AG04450 (cell line): ENCODE results near the gene ANKRD23. TPM values are rescaled to one million over a fixed set of nuclear protein-coding genes. Genes with fewer than 3 reads are reported as not detected.
"Not testable (repeated sequence)": the region's sequence is repeated elsewhere in the genome, so short reads cannot be mapped to it uniquely, and the experiment has no call there.

ENCODE experiments used
- CTCF ChIA-PET: fragments of 300-600, 350-600 bp; formaldehyde crosslinking; extraction: SDS; loops from one replicate; lab custom pipeline; 2022; ENCODE audit warnings: antibody characterized with exemption, inconsistent platforms; lab: Charles Lee
- POLR2A ChIA-PET: fragments of 350-600 bp; formaldehyde crosslinking; extraction: SDS; loops from one replicate; lab custom pipeline; 2021; ENCODE audit warnings: antibody characterized with exemption, inconsistent platforms; lab: Yijun Ruan, JAX
- DNase-seq: peaks from one replicate; pipeline ENCODE4 v3.0.0-alpha.2; 2011; ENCODE audit warnings: low read depth, low spot score
- H3K27ac ChIP-seq: one replicate; pipeline ENCODE4 v1.5.1; 2012; ENCODE audit warnings: low read depth, low read length, control low read depth
- H3K27me3 ChIP-seq: one replicate; pipeline ENCODE4 v1.6.0; 2012; ENCODE audit warnings: low read length; ENCODE audit not compliant: control insufficient read depth, insufficient read depth
- H3K4me3 ChIP-seq: 2 replicates; pipeline ENCODE4 v1.5.1; 2011; ENCODE audit warnings: mild to moderate bottlenecking, low read depth, low read length, control low read depth
- H3K9me3 ChIP-seq: 2 replicates; pipeline ENCODE4 v1.5.1; 2012; ENCODE audit warnings: low read length; ENCODE audit not compliant: control insufficient read depth, insufficient read depth
- polyA plus RNA-seq: library from polyadenylated mRNA; depleted of rRNA; stranded (reverse); fragments of >200 nt; gene quantifications from 2 replicates; pipeline ENCODE4 v1.2.3, GENCODE V29; 2011
- TF ChIP-seq, protein P1 (sequence below): IDR thresholded peaks from 2 replicates; pipeline ENCODE4 v1.5.1; 2011; ENCODE audit warnings: low read depth, low read length, control low read depth, inconsistent platforms

Gene ANKRD23
- polyA plus RNA-seq, 1 experiment: 0.81 TPM

GRCh38 chr2:96807127-96807471, 36.7 kb downstream of the ANKRD23 start:
- no peaks in the 10 kb centered on the region for H3K27me3 ChIP-seq
- no peak for DNase-seq
- POLR2A ChIA-PET: no interaction called here
- 0 out of 2 replicates have a peak, but pooled peaks cover 2% of the 10 kb centered on the region for H3K9me3 ChIP-seq
- H3K4me3 ChIP-seq: no peak overlapping the region
- no peak overlapping the region for H3K27ac ChIP-seq
- CTCF ChIA-PET: interaction anchor here (0.6 to 1.6 kb wide), 2 partner anchors 46 to 132 kb away, joined by 3 to 4 read pairs; no protein-coding TSS in a partner anchor
- TF ChIP-seq, protein P1, sequence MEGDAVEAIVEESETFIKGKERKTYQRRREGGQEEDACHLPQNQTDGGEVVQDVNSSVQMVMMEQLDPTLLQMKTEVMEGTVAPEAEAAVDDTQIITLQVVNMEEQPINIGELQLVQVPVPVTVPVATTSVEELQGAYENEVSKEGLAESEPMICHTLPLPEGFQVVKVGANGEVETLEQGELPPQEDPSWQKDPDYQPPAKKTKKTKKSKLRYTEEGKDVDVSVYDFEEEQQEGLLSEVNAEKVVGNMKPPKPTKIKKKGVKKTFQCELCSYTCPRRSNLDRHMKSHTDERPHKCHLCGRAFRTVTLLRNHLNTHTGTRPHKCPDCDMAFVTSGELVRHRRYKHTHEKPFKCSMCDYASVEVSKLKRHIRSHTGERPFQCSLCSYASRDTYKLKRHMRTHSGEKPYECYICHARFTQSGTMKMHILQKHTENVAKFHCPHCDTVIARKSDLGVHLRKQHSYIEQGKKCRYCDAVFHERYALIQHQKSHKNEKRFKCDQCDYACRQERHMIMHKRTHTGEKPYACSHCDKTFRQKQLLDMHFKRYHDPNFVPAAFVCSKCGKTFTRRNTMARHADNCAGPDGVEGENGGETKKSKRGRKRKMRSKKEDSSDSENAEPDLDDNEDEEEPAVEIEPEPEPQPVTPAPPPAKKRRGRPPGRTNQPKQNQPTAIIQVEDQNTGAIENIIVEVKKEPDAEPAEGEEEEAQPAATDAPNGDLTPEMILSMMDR: no peak

GRCh38 chr2:96806468-96807126, 37.2 kb downstream of the ANKRD23 start:
- H3K4me3 ChIP-seq: no peak overlapping the region
- no peaks in the 10 kb centered on the region for H3K27me3 ChIP-seq
- TF ChIP-seq, protein P1: no peak
- DNase-seq: no peak
- CTCF ChIA-PET: interaction anchor here (0.6 to 1.6 kb wide), 4 partner anchors 9 to 276 kb away, joined by 3 to 5 read pairs (median 3); partner anchors contain the start of gene CNNM3
- 0 out of 2 replicates have a peak, but pooled peaks cover 3% of the 10 kb centered on the region for H3K9me3 ChIP-seq
- no peak overlapping the region for H3K27ac ChIP-seq
- POLR2A ChIA-PET: no interaction called here

DNA sequence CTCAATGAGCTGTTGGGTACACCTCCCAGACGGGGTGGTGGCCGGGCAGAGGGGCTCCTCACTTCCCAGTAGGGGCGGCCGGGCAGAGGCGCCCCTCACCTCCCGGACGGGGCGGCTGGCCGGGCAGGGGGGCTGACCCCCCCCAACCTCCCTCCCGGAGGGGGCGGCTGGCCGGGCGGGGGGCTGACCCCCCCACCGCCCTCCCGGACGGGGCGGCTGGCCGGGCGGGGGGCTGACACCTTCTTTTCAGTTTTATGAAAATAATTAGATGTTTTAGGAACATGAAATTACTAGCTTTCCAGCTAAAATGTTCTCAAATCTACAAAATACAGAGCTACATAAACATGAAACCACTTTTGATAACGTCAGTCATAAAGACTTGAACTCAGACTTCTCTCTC, 37.9 kb downstream of the ANKRD23 start:
- H3K9me3 ChIP-seq, POLR2A ChIA-PET, H3K4me3 ChIP-seq, H3K27ac ChIP-seq, DNase-seq, H3K27me3 ChIP-seq: not testable (repeated sequence)
- CTCF ChIA-PET: interaction anchor here (0.6 to 1.6 kb wide), 4 partner anchors 10 to 275 kb away, joined by 3 to 5 read pairs (median 3); partner anchors contain the start of gene CNNM3

GRCh38 chr2:96804986-96805385, 38.8 kb downstream of the ANKRD23 start:
- ChIA-PET POLR2A (no interaction called here), CTCF (interaction anchor here (0.9 kb wide), 1 partner anchor 250 kb away, joined by 3 read pairs; no protein-coding TSS in a partner anchor)
- TF ChIP-seq, protein P1: no peak
- Histone ChIP-seq H3K27me3 (no peaks in the 10 kb centered on the region), H3K9me3 (0 out of 2 replicates have a peak, but pooled peaks cover 3% of the 10 kb centered on the region), H3K27ac (no peak overlapping the region), H3K4me3 (no peak overlapping the region)
- DNase-seq: no peak

GRCh38 chr2:96802721-96803120, 41.1 kb downstream of the ANKRD23 start:
- no peak overlapping the region for H3K27ac ChIP-seq
- no peaks in the 10 kb centered on the region for H3K27me3 ChIP-seq
- POLR2A ChIA-PET: no interaction called here
- CTCF ChIA-PET: interaction anchor here (0.6 to 1.0 kb wide), 6 partner anchors 9 to 310 kb away, joined by 3 to 6 read pairs (median 3); partner anchors contain the start of genes ANKRD36 and CNNM3
- H3K4me3 ChIP-seq: no peak overlapping the region
- H3K9me3 ChIP-seq: 0 out of 2 replicates have a peak, but pooled peaks cover 3% of the 10 kb centered on the region
- TF ChIP-seq, protein P1: no peak
- no peak for DNase-seq
